GM19035 (cell line): ENCODE measurements around the gene ATP5F1D.
"Not testable (repeated sequence)": the region's sequence is repeated elsewhere in the genome, so short reads cannot be mapped to it uniquely, and the experiment has no call there.

Source experiments
- ATAC-seq: cut with Tn5 transposase; IDR thresholded peaks from one replicate; pipeline ENCODE4 v1.9.1; 2021; ENCODE audit not compliant: unreplicated experiment

Gene ATP5F1D

GRCh38 chr19:1245494-1246264 is 4.1 kb downstream of the ATP5F1D start:
- no peak for ATAC-seq

- ATAC-seq = not testable (repeated sequence)
These were observed 4.9 kb downstream of the ATP5F1D start for GRCh38 chr19:1246265-1247087.

GRCh38 chr19:1247748-1248138 is 6.2 kb downstream of the ATP5F1D start:
- ATAC-seq = no peak

DNA sequence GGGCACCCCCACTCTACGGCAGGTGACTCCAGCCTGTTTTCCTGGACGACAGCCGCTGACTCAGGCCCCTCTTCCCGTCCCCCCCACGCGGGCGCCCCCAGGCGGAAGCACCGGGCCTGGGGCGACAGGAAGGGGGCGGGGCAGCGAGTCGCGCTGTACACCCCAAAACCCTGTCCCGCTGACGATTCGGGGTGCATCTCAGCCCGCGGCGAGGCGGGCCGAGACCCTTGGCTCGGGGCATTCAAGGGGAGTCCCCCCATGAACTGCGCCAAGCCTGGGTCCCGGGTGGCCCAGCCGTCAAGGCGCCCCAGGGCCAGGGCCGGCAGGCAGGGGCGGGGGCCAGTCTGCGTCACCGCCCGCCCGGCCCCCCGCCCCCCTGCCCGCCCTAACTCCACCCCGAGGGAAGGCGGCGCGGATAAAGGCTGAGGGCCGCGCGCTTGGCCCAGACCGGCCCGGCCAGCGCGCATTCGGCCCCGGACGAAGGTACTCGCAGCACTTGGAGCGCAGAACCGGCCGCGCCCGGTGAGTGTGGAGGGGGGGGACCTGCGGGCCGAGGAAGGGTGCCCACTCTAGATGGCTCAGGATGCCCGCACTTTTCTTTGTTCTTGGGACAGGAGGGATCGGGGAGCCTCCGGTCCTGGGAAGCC is 6.7 kb downstream of the ATP5F1D start, which contains the start of gene MIDN:
Gene MIDN, plus strand, starts transcription at position 445 of the 647 bp plus-strand sequence. CDS start 1,714 bp downstream, outside the sequence.
- ATAC-seq = peak; percentile 13

DNA sequence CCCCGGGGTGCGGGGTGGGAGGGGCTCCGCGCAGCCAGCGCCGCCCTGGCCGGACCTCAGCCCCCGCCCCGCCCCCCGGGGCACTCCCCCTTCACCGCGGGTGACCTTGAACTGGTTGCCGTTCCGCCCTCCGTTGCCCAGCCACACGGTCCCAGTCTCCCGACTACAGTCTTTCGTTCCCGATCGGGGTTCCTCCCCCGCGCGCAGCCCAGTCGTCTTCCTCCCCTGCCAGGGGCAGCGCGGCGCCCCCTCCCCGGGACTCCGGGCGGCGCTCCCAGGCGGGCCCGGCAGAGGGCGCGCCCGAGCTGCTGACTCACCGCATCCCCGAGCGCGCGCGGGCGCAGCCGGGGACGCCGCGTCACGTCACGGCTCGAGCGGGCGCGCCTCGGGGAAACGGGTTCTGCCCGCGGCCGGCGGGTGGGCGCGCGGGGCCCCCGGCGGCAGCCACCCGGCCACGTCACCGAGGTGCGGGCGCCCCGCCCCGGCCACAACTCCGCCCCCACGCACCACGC is 7.3 kb downstream of the ATP5F1D start:
- ATAC-seq = peak; percentile 32

- ATAC-seq = peak; percentile 51
These were observed 7.9 kb downstream of the ATP5F1D start for GRCh38 chr19:1249298-1249989.

DNA sequence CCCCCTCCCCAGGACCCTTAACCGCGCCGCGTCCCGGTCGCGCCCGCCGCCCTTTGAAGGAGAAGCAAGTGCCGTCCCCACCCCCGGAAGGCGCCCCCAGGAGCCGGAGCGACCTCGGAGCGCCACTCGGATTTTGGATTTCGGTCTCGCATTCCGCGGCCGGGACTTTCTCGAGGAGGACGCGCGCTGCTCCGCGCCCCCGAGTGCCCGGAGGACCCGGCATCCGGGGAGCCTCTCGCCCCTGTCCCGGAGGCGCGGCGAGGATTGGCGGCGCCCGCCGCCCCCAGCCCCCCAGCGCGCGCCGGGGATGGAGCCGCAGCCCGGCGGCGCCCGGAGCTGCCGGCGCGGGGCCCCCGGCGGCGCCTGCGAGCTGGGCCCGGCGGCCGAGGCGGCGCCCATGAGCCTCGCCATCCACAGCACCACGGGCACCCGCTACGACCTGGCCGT is 8.5 kb downstream of the ATP5F1D start:
- ATAC-seq = no peak

DNA sequence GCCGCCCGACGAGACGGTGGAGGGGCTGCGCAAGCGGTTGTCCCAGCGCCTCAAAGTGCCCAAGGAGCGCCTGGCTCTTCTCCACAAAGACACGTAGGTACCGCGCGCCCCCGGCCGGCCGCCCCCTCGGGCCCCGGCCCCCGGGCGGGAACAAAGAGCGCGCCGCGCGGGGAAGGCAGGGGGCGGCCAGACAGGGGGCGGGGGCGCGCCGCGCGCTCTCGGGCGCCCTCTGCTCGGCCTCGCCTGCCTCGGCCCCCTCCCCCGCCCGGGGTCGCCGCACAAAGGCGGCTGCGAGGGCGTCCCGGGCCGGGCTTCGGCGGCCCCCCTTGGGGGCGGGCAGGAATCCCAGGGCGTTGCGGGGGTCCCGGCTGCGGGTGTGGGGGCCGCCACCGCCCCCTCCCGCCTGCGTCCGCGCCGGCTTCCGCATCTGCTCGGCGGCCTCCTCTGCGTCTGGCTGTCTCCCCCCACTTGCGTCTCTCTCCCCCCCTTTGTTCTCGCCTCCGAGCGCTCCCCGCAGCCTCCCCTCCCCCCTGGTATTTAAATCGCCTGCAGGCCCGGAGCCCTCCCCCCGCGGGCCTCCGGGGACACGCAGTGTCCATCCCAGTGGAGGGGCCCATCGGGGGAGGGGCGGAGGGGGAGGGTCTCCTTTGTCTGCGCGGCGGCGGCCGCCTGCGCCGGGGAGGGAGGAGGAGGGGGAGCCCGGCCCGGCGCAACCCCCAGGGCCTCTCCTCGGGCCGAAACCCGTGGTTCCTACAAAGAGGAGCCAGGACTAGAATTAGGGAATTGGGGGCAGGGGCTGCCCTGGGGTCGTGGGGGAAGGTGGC is 9.1 kb downstream of the ATP5F1D start:
- ATAC-seq = no peak

GRCh38 chr19:1251330-1252220 is 10.0 kb downstream of the ATP5F1D start:
- no peak for ATAC-seq

DNA sequence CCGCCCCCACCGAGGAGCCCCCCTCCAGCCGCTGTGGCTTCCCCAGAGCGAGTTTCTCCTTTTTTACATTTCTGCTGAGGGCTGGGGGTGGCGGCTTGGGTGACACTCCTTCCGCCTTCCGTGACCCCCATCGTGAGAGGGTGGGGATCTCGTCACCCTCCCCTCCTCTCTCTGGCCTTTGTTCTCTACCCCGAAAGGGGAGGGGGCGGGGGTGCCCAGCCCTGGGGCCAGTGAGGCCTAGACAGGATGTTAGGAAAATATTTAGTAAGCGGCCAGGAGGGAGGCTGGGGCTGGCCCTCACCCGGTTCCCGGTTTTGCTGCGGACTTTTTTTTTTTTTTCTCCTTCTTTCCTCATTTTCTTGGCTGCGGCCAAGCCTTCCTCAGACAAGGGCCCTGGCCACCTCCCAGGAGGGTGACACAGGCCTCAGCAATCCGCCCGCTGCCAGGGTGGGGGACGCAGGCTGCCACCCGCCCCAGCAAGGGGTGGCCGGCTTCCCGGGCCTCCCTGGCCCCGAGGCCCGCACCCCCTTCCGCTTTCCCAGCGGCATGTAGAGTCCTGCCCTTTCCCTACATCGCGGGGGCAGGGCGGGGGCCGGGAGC is 10.8 kb downstream of the ATP5F1D start:
- ATAC-seq = no peak

DNA sequence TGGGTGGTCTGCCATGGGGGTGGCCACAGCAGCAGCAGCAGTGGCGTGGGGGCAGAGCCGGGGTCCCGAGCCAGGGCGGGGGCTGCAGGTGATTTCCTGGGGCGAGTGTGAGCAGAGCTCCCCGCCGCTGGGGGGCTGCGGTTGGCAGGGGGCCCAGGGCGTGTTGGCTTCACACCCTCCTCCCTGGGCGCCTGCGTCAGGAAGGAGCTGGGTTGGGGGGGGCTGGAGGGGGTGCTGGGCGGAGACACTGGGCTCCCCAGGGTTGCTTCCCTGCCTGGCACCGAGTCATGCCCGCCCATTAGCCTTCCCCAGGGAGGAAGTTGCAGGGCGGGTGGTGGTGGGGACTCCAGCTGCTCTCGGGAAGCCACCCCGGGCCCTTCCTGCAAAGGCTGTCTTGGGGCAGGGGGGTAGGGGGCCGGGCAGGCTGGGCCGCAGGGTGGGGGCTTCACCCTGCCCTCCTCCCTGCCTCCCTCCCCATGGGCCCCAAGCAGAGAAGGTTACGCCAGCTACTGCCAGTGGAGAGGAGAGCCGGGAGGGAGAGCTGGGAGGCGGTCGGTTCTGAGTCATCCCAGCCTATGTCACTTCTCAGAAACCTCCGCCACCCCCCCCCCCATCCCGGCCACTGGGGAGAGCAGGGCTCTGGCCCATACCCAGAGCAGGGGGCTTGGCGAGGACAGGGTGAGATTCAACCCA is 11.4 kb downstream of the ATP5F1D start:
- no peak for ATAC-seq

DNA sequence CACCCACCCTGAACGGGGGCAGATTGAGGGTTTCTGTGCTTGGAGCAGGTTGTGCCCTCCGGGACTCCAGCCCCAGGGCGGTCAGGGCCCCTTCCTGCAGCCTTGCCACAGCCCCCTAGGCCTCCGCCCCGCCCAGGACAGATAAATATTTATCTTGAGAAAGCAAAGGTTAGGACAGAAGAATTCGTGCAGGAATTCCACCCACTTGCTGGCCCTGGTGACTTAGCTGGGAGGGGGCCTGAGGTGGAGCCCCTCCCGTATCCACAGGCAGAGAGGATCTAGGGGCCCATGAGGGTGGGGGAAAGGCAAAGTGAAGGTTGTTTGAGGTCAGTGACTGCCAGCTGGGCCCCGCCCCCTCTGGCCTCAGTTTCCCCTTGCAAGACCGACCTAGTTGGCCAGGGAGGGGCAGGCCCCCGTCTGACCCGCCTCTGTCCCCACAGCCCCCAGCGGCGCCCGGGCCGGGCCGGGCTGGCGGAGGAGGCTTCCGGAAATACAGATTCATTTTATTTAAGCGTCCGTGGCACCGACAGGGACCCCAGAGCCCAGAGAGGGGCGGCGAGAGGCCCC is 12.0 kb downstream of the ATP5F1D start:
- ATAC-seq = no peak

GRCh38 chr19:1254081-1254527 is 12.6 kb downstream of the ATP5F1D start:
- no peak for ATAC-seq

DNA sequence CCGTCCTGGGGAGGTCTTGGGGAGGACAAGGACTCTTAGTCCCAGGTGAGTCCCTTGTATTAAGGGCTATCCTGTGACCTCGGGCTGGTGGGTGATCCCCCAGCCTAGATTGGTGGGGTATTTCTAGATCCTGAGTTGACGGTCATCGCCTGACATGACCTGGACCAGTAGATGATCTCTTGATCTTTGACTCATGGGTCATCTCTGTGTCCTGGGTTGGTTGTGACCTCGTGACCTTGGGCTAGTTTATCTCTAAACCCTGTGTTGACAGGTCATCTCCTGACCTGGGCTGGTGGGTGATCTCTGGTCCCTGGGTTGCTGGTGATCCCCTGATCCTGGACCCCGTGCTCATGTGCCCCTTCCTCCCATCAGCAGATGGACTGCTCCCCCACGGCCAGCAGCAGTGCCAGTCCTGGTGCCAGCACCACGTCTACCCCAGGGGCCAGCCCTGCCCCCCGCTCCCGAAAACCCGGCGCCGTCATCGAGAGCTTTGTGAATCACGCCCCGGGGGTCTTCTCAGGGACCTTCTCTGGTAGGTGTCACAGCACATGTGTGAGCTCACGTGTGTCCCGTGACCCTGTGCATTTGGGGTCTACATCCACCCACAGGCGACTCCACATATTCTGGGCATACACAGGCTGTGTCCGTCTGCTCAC is 13.1 kb downstream of the ATP5F1D start:
- no peak for ATAC-seq

GRCh38 chr19:1255186-1256161 is 13.9 kb downstream of the ATP5F1D start:
- ATAC-seq = no peak
